Peyer's patch (tissue), 4 donors: Measurements from ENCODE around the gene GGTLC2.
A peak's percentile ranks its signal among the peaks of the same experiment; 100 is the strongest.
"Not testable (repeated sequence)": the region's sequence is repeated elsewhere in the genome, so short reads cannot be mapped to it uniquely, and the experiment has no call there.

Experiments used
- POLR2A ChIP-seq, 2 donors: fragments of 450-650 bp; IDR thresholded peaks; one replicate each; pipeline ENCODE4 v1.5.1; 2017; ENCODE audit warnings: antibody characterized with exemption in 2 of 2, mild to moderate bottlenecking in 2 of 2, moderate library complexity in 2 of 2
- TF ChIP-seq, protein P1 (sequence below), 6 experiments: fragments of 450-650 bp in 4 of 6; fragments of 200-600 bp in 2 of 6; sonication (generic) in 1 of 6; IDR thresholded peaks; one replicate each; pipeline ENCODE4 v1.5.1; 2017 to 2019; ENCODE audit warnings: antibody characterized with exemption in 6 of 6, mild to moderate bottlenecking in 3 of 6, moderate library complexity in 1 of 6

GRCh38 chr22:22636260-22636659 lies 8.2 kb upstream of the GGTLC2 start:
- TF ChIP-seq, protein P1, sequence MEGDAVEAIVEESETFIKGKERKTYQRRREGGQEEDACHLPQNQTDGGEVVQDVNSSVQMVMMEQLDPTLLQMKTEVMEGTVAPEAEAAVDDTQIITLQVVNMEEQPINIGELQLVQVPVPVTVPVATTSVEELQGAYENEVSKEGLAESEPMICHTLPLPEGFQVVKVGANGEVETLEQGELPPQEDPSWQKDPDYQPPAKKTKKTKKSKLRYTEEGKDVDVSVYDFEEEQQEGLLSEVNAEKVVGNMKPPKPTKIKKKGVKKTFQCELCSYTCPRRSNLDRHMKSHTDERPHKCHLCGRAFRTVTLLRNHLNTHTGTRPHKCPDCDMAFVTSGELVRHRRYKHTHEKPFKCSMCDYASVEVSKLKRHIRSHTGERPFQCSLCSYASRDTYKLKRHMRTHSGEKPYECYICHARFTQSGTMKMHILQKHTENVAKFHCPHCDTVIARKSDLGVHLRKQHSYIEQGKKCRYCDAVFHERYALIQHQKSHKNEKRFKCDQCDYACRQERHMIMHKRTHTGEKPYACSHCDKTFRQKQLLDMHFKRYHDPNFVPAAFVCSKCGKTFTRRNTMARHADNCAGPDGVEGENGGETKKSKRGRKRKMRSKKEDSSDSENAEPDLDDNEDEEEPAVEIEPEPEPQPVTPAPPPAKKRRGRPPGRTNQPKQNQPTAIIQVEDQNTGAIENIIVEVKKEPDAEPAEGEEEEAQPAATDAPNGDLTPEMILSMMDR (IDR thresholded peaks at IDR 0.05): peak in 2 of 6 experiments; percentile 7 to 8
- TF ChIP-seq POLR2A (IDR thresholded peaks at IDR 0.05): not testable (repeated sequence)
